COR-L47 (cell line): Measurements from ENCODE around the gene PCBP3.
"Not testable (repeated sequence)": the region's sequence is repeated elsewhere in the genome, so short reads cannot be mapped to it uniquely, and the experiment has no call there.

Experiments
- DNase-seq: peaks from one replicate; lab custom pipeline; 2025; lab: John Stamatoyannopoulos, UW

The PCBP3 gene

DNA sequence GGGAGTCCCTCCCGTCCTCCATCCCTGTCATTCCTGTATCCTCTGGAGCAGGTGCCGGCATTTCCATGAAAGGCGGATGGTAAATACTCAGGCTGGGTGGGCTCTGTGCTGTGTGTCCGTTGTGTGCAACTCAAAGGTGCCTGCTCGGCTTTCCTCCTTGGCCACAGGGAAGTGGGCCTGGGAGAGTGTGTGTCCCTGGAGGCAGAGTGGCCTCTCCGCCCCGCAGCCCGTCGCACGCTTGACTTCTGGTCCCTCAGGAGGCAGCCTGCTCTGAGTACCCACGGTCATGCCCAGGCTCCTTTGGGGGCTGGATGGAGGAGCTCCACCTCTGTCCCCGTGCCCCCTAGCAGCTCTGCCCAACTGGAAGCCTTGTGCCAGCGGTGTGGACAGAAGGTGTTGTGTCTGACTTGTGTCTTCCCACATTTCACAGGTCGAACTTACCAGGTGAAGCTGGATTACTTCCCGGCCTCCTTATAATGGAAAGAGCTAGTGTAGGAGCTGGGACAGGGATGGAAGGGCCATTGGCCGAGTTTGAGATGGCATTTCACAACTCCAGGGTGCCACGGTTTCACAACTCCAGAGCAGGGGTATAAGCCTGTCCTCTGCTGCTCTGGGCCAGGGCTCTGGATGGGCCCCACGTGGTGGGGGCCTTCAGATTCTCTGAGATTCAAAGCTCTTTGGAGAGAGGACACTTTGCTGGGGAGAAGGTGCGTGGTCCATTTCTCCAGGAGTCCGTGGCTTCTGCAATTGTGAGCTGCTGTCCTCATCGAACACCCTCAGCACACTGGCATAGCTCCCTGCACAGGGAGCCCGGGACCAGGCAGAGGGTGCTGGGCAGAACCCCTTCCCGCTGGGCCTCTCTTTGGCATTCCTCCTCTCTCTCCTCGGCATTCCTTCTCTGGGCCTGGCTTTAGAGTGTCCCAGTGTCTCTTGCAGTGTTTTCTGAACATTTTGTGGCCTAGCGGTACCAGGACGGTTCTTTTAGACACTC is 185.3 kb downstream of the PCBP3 start:
- no peak for DNase-seq

GRCh38 chr21:45829668-45830067 is 186.1 kb downstream of the PCBP3 start:
- DNase-seq = no peak

- no peak for DNase-seq
These were observed 186.7 kb downstream of the PCBP3 start for GRCh38 chr21:45830221-45830640.

DNA sequence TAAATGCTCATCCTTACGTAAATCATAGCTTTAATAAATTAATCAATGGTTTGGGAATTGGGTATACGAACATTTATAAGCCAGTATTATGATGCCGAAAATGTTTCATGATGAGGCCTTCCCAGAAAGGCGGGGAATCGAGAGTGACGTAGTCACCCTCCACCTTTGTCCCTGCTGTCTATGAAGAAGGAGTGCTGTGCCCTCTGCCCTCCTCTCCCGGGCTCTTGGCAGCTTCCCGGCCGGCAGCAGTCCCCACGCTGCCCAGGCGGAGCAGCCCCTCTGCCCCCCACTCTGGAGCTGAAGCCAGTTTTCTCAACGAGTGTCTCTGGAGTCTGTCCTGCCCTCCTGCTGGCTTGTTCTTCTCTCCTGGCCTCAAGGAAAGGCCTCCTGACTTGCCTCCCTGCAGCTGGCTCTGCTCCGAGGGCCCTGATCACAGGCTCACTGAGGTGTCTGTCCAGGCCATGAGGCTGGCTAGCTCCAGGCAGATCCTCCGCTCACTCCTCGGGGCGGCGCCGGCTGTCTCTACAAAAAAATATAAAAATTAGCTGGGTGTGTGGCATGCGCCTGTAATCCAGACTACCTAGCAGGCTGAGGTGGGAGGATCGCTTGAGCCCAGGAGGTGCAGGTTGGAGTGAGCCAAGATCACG is 187.3 kb downstream of the PCBP3 start:
- no peak for DNase-seq

DNA sequence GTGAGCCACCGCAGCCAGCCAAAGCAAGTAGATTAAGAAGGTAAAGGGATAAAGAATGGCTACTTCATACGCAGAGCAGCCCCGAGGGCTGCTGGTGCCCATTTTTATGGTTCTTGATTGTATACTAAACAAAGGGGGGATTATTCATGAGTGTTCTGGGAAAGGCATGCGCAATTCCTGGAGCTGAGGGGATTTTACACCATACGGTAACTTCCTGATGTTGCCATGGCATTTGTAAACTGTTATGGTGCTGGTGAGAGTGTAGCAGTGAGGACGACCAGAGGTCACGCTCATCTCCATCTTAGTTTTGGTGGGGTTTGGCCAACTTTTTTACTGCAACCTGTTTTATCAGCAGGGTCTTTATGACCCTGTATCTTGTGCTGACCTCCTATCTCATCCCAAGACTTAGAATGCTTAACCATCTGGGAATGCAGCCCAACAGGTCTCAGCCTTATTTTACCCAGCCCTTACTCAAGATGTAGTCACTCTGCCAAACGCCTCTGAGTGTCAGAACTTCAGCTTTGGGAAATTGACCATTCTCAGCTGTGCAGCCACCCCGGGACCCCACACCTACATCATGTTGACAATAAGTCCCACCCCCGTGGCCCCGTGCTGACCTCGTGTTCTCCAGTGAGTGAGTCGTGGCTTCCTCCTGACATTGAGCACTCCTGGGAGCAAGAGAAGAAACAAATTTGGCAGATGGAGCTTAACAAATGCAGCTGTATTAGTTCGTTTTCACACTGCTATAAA is 188.6 kb downstream of the PCBP3 start:
- DNase-seq = no peak

DNA sequence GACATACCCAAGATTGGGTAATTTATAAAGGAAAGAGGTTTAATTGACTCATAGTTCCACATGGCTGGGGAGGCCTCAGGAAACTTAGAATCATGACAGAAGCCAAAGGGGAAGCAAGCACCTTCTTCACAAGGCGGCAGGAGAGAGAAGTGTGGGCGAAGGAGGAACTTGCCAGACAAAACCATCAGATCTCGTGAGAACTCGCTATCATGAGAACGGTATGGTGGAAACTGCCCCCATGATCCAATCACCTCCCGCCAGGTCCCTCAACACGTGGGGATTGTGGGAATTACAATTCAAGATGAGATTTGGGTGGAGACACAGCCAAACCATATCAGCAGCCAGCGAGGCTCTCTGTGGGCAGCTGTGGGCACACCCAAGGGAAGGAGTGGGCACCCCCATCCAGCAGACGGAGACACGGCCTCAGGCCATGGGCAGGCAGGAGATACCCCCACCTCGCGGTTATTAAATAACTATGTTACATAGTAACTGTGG is 189.3 kb downstream of the PCBP3 start:
- not testable (repeated sequence) for DNase-seq

- no peak for DNase-seq
These were observed 189.9 kb downstream of the PCBP3 start for GRCh38 chr21:45833414-45833813.

- no peak for DNase-seq
These were observed 190.6 kb downstream of the PCBP3 start for GRCh38 chr21:45834026-45834715.

GRCh38 chr21:45834821-45835293 is 191.3 kb downstream of the PCBP3 start:
- no peak for DNase-seq

DNA sequence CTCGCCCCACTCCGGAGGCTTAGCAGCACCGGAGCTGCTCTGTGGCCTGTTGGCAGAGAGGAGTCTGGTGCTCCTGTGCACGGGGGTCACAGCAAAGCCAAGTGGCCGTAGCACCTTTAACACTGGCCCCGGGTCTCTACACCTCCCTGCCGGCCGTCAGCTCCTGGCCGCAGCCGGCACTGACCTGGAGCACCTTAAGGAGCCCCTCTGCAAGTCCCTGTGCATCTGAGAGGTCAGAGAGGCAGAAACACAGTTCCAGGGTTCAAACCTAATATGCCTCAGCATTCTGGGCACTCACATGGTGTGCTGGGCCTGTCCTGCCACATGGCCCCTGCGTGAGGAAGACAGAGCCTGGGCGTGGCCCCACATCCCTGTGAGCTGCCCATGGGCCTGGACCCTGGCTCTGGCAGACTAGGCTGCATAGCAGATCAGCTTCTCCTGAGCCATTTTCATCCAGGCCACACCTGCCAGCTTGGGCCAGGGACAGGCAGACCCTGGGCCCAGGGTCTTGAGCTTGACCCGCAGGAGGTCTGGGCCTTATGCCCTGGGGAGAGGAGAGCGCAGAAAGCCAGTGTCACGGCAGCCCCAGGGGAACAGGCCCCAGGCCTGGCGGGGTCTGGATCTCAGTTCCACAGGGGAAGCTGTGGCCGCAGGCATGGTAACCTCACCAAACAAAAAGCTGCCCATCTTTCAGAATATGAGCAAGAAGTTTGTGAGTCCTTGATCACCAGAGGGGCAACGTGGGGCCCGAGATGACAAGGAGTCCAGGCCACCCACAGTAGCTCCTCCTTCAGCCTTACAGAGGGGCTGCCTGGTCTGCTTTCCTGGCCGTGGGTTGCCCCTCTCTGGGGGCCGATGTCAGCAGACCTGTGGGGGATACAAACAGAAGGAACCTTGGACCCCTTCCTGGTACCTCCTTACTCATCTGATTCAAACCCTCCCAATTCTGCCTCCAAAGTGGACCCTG is 192.1 kb downstream of the PCBP3 start:
- no peak for DNase-seq

DNA sequence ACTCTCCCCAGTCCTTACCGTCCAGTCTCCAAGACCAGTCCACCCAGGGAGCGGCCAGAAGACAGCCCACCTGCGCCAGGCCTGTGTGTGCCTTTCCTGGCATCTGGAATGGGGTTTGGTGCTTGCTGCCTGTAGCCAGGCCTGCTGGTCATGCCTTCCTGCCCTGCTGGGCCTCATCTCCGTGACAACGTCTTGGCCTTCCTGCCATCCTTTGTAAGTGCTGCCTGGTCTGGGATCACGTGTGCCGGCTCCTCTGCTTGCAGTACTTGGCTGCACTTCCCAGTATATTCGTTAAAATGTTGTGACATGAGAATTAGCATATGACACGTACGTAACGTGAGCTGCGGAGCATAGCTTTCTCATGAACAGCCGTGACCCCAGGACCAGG is 192.7 kb downstream of the PCBP3 start:
- no peak for DNase-seq

DNA sequence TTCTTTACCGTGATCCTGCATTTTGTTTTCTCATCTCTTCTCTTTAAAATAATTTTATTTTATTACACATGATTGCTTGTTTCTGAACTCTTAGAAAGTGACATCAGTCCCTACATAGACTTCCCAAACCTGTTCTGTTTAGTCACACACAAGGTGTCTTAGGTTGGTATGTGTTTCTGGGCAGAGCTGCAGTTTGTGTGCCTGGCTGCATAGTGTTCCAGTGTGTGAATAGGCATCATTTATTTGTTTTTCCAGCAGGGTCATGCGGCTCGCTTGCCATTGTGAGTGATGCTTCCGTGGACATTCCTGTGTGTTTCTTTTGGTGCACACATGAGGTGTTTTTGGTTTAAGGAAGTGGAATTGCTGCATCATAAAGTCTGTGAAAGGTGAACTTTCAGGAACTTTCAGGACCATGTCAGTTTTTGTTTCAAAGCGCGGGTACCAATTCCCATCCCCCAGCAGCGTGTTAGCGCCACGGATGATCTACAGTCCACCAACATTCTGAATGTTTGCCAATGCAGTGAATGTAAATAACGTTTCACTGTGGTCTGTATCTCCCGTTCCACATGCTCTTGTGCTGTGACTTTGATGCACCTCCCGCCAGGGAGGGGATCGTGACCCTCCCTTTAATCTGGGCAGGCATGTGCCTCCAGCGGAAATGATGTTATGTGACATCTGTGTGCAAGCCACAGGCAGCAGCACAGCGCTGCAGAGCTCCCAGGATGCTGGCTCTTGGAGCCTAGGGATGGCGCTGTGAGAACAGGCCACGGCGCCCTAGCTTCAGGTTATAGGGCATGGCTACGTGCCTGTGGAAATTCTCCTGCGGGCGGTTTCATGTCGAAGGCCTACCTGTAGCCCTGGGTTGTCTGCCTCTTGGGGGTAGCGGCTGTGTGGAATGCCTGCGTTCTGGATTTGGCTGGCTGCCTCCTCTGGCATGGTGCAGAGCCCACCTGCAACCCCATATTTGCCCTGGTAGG is 193.5 kb downstream of the PCBP3 start:
- DNase-seq = no peak

GRCh38 chr21:45837936-45838335 is 194.4 kb downstream of the PCBP3 start:
- DNase-seq = no peak

GRCh38 chr21:45838634-45839033 is 195.1 kb downstream of the PCBP3 start:
- DNase-seq = no peak

DNA sequence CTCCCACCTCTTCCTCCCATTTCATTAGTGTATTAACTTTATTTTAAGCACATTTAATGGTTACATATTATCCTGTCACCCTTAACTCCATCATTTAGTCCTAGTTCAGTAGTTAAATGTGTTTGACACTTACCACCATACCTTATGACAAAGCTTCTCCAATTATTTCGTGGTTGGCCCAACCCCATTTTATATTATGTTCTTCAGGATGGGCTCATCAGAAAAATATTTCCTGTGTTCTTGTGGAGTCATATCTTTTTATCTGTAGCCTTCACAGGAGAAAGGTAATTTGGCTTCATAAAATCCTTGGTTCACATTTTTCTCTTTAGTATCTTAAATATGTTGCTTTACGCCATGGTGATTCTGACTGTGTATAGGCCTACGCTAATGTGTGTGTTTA is 195.7 kb downstream of the PCBP3 start:
- no peak for DNase-seq

DNA sequence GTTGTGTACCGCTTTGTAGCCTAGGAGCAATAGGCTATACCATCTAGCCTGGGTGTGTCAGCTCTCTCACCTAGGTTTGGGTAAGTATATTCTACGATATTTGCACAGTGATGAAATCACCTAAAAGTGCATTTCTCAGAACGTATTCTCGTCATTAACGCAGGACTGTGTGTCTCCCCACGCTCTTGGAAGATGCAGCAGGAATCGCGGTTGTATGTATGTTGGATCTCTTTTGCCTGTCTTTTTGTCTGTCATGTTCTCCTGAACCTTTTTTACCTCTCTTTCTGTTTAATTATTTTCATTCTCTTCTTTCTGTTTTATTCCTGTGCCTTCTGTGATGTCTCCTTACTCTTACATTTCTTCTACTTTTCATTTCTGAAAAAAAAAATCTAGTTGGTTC is 197.5 kb downstream of the PCBP3 start:
- no peak for DNase-seq

DNA sequence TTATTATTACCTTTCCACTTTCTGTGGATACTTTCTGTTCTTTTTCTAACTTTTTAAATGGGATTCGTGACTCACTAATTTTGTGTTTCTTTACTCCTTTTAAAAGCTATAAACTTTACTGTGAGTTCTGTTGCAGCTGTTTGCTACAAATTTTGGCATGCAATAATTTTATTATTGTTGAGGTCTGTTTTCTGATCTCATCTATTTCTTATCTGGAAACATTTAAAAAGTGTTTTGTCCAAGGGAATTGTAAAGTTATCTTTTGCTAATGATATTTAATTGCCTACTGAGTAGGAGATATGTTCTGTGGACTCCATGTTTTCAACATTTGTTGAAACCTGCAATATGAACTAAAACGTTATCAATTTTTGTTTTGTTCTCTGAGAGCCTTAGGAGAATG is 199.9 kb downstream of the PCBP3 start:
- no peak for DNase-seq

DNA sequence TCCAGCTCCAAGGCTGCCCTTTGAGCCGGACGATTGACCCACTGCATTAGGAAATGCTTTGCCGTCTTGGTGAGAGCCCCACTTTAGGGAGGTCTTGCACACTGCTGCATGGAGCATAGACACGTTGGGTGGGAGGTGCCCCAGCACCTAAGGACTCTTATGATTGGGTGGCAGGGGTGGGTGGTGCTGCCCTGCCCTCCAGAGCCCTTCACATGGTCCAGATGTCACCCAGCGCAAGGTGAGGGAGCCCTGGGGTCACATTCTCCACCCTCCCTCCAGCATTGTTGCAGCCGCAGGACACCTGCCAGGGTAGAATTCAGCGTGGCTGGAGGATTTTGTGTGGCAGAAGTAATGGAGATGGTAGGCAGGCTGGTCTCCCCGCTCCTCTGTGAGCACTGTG is 200.7 kb downstream of the PCBP3 start:
- DNase-seq = no peak

GRCh38 chr21:45845063-45845769 is 201.7 kb downstream of the PCBP3 start:
- no peak for DNase-seq
